Measurements from ENCODE around the gene CBX4. TPM values are rescaled to one million over a fixed set of nuclear protein-coding genes. Genes with fewer than 3 reads are reported as not detected.
"Not testable (repeated sequence)": the region's sequence is repeated elsewhere in the genome, so short reads cannot be mapped to it uniquely, and the experiment has no call there.

CBX4 gene
- total RNA-seq, 1 donor from 2014 or later = 19.2 TPM

DNA sequence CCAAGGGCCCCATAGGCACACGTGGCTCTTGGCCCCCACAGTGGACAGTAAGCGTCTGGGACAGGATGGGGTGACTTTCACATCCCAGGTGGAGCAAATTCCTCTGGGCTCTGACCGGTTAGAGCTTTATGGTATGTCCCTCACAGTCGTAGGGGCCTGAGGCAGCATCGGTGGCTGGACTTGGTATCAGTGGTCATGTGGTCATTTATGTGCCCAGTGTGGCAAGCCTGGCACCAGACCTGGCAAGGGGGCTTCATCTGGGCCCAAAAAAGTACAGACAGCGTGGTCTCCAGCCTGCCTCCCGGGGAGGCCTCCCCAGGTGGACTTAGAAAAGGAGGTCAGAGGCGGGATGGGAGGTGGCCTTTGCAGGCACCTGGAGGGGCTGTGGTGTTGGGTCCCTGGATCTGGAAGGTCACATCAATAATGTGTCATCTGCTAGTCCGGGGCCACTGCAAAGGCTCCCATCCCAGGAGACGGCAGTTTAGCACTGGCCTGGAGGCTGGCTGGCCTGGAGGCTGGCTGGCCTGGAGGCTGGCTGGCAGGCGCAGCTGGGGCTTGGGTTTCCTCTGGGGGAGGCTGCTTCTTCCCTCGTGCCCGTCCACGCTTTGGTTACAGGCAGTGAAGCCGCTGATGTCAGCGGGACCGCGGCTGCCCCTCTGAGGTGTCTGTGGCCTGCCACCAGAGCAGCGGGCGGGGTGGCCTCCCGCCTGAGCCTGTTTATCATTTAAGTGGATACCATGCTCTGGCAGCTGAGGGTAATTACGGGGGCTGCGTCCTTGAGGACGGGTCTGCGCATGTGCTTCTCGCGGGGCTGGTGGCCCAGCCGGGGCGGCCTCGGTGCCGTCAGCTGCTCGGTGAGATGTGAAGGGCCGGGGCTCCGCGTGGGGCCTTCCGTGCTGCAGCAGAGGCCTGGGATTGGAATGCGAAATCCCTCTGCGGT is 20.7 kb upstream of the CBX4 start:
- DNase-seq = no peak

DNA sequence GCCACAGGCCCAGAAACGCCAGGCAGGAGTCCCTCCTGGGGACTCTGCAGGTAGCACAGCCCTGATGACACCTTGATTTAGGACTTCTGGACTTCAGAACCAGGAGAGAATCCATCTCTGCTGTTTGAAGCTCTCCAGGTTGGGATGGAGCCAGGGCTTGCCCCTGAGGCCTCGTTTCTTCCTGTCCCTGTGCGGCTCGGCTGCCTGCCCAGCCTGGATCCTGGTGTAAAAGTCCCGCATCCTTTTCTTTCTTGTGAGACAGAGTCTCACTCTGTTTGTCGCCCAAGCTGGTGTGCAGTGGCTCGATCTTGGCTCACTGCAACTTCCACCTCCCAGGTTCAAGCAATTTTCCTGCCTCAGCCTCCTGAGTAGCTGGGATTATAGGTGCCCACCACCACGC is 17.9 kb upstream of the CBX4 start:
- DNase-seq = no peak

DNA sequence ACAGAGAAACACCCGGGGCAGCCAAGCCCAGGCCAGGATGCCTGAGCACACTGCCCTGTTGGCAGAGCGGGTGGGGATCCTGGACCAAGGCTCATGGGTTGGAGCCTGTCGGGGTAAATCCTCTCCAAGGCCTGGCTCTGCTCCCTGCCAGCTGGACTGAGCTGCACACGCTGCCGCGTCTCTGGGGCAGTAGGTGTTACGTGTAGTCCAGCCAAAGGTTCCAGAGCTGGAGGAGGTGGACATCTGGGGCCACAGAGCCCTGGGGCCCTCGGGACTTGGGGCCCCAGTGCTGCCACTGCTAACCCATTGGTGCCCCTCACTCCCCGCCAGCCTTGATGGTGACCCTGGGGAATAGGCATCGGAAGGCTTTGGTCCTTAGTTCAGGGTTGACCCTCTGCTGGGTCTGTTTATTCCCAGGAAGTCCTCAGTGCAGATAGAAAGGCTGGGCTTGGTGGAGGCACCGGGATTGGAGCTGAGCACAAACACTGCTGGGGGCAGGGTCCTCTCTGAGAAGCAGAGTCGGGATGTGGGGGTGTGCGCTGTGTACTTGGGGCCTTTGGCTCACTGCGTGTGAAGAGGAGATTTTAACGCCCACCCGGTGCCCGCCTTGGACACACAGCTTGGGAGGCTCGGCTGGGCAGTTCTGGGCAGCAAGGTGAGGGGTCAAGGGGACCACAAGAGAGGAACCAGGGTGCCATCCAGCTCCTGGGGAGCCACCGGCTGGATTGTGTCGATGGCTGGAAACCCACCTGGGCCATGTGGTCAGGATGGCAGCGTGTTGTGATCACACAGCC is 16.3 kb upstream of the CBX4 start:
- DNase-seq = no peak

GRCh38 chr17:79854080-79855060 is 15.1 kb upstream of the CBX4 start:
- no peak for DNase-seq

DNA sequence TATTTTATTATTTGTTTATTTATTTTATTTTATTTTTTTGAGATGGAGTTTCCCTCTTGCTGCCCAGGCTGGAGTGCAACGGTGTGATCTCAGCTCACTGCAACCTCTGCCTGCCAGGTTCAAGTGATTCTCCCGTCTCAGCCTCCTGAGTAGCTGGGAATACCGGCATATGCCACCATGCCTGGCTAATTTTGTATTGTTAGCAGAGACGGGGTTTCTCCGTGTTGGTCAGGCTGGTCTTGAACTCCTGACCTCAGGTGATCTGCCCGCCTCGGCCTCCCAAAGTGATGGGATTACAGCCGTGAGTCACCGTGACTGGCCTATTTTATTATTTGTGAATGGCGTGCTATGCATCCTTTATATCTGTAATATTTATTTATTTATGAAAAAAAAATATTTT is 13.9 kb upstream of the CBX4 start:
- not testable (repeated sequence) for DNase-seq

GRCh38 chr17:79852748-79853147 is 13.5 kb upstream of the CBX4 start:
- no peak for DNase-seq

DNA sequence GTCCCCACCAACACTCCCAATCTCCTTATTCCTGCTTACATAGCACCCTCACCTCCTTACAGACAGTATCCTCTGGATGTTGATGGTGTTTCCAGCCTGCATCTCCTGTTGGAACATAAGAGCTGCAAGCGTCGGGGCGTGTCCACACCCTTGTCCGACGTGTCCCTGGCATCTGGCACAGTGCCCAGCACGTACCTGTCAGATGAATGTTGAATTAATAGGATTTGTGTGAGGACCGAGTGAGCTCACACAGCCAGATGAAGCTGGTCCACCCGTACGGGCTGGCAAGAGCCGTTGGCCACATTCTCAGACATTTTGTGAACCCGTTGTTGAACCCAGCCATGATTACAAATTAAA is 12.2 kb upstream of the CBX4 start:
- no peak for DNase-seq

DNA sequence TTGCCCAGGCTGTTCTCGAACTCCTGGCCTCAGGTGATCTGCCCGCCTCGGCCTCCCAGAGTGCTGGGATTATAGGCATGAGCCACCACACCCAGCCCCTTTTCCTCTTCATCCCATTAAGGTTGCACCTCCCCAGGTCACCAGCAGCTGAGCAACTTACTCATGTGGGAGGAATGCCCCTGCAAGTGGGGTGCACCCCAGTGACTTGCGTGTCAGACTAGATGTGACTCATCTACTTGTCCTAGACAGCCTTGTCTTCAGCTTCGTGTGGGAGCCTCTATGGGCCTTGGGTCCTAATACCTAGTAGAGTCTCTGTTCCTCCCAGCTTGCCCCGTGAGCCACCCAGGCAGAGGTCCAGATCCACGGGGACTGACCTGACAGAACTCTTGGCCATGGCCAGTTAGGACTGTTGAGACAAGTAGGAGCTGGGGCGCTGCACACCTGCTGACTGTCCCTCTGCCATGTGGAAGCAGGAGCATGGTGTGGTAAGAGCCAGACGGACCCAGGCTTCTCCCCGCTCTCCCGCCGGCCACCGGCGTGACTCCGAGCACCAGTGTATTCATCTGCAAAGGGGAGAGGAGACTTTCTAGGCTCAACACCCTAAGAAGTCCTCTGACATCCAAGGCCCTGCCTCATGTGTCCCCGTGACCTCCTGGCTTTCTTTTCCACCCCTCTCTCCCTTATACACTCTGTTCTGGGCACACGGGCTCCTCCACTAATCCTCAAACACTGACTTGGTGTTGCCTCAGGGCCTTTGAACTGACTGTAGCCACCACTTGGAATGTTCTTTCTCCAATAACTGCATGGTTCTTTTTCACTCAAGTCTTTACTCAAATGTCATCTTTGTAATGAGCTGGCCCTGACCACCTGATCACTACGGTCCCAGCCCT is 11.6 kb upstream of the CBX4 start:
- no peak for DNase-seq

GRCh38 chr17:79849953-79850352 is 10.7 kb upstream of the CBX4 start:
- no peak for DNase-seq

- no peak for DNase-seq
These were observed 9.1 kb upstream of the CBX4 start for GRCh38 chr17:79848370-79848766.

DNA sequence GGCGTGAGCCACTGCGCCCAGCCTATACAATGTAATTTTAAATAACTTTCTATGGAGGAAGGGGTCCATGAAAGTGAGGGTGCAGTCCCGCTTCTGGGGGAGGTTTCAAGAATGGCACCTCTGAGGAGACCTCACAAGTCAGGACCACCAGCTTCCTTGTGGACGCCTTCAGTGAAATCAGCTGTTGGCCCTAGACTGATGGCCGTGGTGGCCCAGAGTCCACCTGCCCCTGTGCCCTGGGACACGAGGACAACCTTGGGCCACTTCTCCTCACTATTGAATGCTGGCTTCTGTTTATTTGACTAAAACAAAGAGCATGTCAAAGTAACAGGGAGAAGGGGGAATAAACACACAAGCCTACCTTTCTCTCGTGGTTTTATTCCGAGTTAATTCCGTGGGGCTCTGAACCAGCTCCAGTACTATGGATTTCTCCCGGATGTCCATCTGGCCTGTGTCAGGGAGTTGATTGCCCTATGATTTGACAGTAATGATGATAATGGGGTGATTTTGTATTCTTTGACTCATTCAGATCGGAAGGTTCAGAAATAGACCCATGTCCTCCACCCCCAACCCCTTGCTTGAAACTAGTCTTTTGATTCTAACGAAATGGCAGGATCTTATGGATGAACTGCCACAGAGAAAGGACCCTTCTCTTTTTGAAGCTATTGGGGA is 8.6 kb upstream of the CBX4 start:
- DNase-seq = no peak

DNA sequence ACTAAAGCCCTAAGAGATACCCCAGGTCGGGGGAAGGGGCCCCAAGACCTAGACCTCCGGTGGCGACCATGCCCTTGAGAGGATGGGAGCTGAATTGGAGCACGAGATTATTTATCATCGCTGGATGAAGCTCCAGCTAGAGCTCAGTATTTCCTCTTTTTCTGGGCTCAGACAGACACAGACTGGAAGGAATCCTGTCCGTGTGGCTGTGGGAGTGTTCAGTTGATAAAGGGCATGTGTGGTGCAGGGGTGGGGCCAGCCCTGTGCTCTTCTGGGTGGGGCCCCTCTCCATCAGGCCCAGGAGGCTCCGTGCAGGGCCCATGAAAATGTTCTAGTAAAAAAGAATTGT is 6.3 kb upstream of the CBX4 start:
- no peak for DNase-seq

DNA sequence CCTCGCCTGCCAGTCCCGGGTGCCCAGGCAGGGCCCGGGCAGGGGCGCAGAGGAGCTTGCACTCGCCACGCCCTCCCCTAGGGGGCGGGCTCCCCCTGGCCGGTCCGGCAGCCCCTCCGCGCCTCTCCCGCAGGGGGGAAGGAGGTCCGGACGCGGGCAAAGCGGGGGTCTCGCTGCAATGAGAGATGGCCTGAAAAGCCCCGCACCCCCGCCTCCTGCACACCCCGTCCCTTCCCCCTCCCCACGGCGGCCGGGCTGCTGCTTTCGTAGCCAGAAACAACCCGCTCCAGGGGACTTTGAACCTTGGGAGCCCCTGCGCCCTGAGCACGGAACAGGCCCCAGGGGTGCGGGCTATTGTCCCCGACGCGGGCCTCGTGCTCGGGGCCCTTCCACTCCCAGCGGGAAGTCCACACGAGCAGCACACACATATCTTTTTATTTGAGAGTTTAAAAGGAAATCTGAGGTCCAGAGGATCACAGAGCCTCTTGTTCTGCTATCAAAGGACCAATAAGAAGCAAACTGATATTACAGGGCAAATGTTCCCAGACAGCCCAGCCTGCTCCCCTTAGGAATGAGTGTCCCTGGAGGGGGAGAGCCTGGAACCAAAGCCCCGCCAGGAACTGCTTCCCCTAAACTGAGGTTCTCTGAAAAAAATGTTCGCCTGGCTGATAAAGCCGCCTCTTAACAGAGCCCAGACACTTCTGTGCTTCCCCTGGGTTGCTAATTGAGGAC is 5.8 kb upstream of the CBX4 start:
- DNase-seq = no peak

GRCh38 chr17:79843816-79844800 is 4.9 kb upstream of the CBX4 start:
- DNase-seq = no peak

DNA sequence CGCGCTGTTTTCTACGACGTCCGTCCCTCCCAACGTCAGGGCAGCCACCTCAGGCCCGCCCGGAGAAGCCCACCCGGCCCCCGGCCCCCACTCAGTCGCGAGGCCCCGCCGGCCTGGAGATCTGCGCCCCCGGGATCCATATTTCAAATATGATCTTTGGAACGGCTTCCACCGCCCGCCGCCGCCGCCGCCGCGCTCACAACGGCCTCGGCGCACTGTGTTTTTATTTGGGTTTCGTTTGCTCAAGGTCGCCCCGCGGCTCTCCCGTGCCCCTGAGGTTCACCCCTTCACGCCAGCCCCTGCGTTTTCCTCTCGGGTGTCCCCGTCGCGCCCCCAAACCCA is 4.2 kb upstream of the CBX4 start:
- DNase-seq = no peak

- no peak for DNase-seq
These were observed 3.6 kb upstream of the CBX4 start for GRCh38 chr17:79842656-79843473.

- no peak for DNase-seq
These were observed 3.0 kb upstream of the CBX4 start for GRCh38 chr17:79842136-79842655.
